Activated T-cell treated with anti-CD3 and anti-CD28 coated beads, Interleukin-2, amount 50 U/mL, for 4 hours (primary cell): ENCODE measurements around the gene CPSF3. TPM values are rescaled to one million over a fixed set of nuclear protein-coding genes. Genes with fewer than 3 reads are reported as not detected.
"Not testable (repeated sequence)": the region's sequence is repeated elsewhere in the genome, so short reads cannot be mapped to it uniquely, and the experiment has no call there.

ENCODE experiments used
- ATAC-seq, 2 donors: fragments of 200-7000 bp; cut with Tn5 transposase; one replicate each; pipeline ENCODE4 v1.10.0; 2021
- DNase-seq: peaks from one replicate; pipeline ENCODE4 v3.0.0-alpha.2; 2020
- H3K27me3 Mint-ChIP-seq: one replicate; pipeline ENCODE4 v1.8.0; 2021; ENCODE audit warnings: low read depth, mixed read lengths
- H3K36me3 Mint-ChIP-seq: one replicate; pipeline ENCODE4 v1.8.0; 2022; ENCODE audit warnings: mixed read lengths; ENCODE audit not compliant: insufficient read depth
- H3K4me1 Mint-ChIP-seq: one replicate; pipeline ENCODE4 v1.8.0; 2021; ENCODE audit warnings: low read depth, mixed read lengths
- H3K4me3 Mint-ChIP-seq: one replicate; pipeline ENCODE4 v1.8.0; 2021; ENCODE audit warnings: mild to moderate bottlenecking, moderate library complexity, mixed read lengths
- H3K9me3 Mint-ChIP-seq: one replicate; pipeline ENCODE4 v1.8.0; 2021; ENCODE audit warnings: mixed read lengths
- total RNA-seq, 3 donors: library from RNA; stranded (reverse); gene quantifications; one replicate each; pipeline ENCODE4 v1.2.1, GENCODE V29; 2021

The CPSF3 gene
- total RNA-seq, 3 donors from 2014 or later = 61.8 to 66.6 (median 63.5) TPM

GRCh38 chr2:9388950-9389911 is 34.2 kb upstream of the CPSF3 start:
- Mint-ChIP-seq H3K4me1 (no peaks in the 10 kb centered on the region), H3K4me3 (no peak overlapping the region), H3K36me3 (no peaks in the 10 kb centered on the region), H3K9me3 (no peaks in the 10 kb centered on the region), H3K27me3 (no peaks in the 10 kb centered on the region)
- ATAC-seq = no peak
- no peak for DNase-seq

GRCh38 chr2:9390151-9390850 is 33.2 kb upstream of the CPSF3 start:
- H3K9me3 Mint-ChIP-seq = no peaks in the 10 kb centered on the region
- H3K4me3 Mint-ChIP-seq = no peak overlapping the region

GRCh38 chr2:9390991-9391390 is 32.5 kb upstream of the CPSF3 start:
- H3K27me3 Mint-ChIP-seq = no peaks in the 10 kb centered on the region
- H3K36me3 Mint-ChIP-seq = no peaks in the 10 kb centered on the region
- H3K4me3 Mint-ChIP-seq = no peak overlapping the region
- ATAC-seq = no peak
- no peaks in the 10 kb centered on the region for H3K4me1 Mint-ChIP-seq
- H3K9me3 Mint-ChIP-seq = no peaks in the 10 kb centered on the region
- no peak for DNase-seq

More at GRCh38 chr2:9390151-9390850, 33.2 kb upstream of the CPSF3 start:
- H3K4me1 Mint-ChIP-seq = no peaks in the 10 kb centered on the region
- H3K36me3 Mint-ChIP-seq = no peaks in the 10 kb centered on the region
- ATAC-seq (no peak), DNase-seq (no peak)
- H3K27me3 Mint-ChIP-seq = no peaks in the 10 kb centered on the region

GRCh38 chr2:9391961-9392720 is 31.3 kb upstream of the CPSF3 start:
- DNase-seq = no peak
- no peak overlapping the region for H3K4me3 Mint-ChIP-seq
- H3K27me3 Mint-ChIP-seq = no peaks in the 10 kb centered on the region
- no peak for ATAC-seq
- no peaks in the 10 kb centered on the region for H3K9me3 Mint-ChIP-seq
- H3K4me1 Mint-ChIP-seq = no peaks in the 10 kb centered on the region
- H3K36me3 Mint-ChIP-seq = no peaks in the 10 kb centered on the region

- H3K9me3 Mint-ChIP-seq = no peaks in the 10 kb centered on the region
- H3K27me3 Mint-ChIP-seq = peaks cover 1% of the 10 kb centered on the region
- no peak overlapping the region for H3K4me3 Mint-ChIP-seq
- H3K4me1 Mint-ChIP-seq = no peaks in the 10 kb centered on the region
- ATAC-seq = no peak
- no peaks in the 10 kb centered on the region for H3K36me3 Mint-ChIP-seq
- no peak for DNase-seq
Observed at GRCh38 chr2:9392898-9393765, 30.3 kb upstream of the CPSF3 start.

GRCh38 chr2:9394816-9395215 is 28.6 kb upstream of the CPSF3 start:
- no peak for ATAC-seq
- no peaks in the 10 kb centered on the region for H3K4me1 Mint-ChIP-seq
- no peak for DNase-seq
- no peak overlapping the region for H3K4me3 Mint-ChIP-seq
- no peaks in the 10 kb centered on the region for H3K36me3 Mint-ChIP-seq
- no peaks in the 10 kb centered on the region for H3K9me3 Mint-ChIP-seq
- peaks cover 1% of the 10 kb centered on the region for H3K27me3 Mint-ChIP-seq

- H3K4me1 Mint-ChIP-seq = peaks cover 4% of the 10 kb centered on the region
- H3K36me3 Mint-ChIP-seq = no peaks in the 10 kb centered on the region
- ATAC-seq (no peak), DNase-seq (no peak)
- peaks cover 1% of the 10 kb centered on the region for H3K27me3 Mint-ChIP-seq
- H3K4me3 Mint-ChIP-seq = no peak overlapping the region
- no peaks in the 10 kb centered on the region for H3K9me3 Mint-ChIP-seq
Observed at GRCh38 chr2:9397201-9397600, 26.3 kb upstream of the CPSF3 start.

- ATAC-seq, H3K9me3 Mint-ChIP-seq, H3K27me3 Mint-ChIP-seq, DNase-seq, H3K4me3 Mint-ChIP-seq, H3K36me3 Mint-ChIP-seq, H3K4me1 Mint-ChIP-seq: not testable (repeated sequence)
Observed at GRCh38 chr2:9398251-9398650, 25.2 kb upstream of the CPSF3 start.

GRCh38 chr2:9398881-9399780 is 24.3 kb upstream of the CPSF3 start:
- no peaks in the 10 kb centered on the region for H3K9me3 Mint-ChIP-seq
- peaks cover 4% of the 10 kb centered on the region for H3K4me1 Mint-ChIP-seq
- ATAC-seq (no peak), DNase-seq (no peak)
- peaks cover 10% of the 10 kb centered on the region for H3K36me3 Mint-ChIP-seq
- H3K27me3 Mint-ChIP-seq = peaks cover 1% of the 10 kb centered on the region
- H3K4me3 Mint-ChIP-seq = no peak overlapping the region

GRCh38 chr2:9400268-9401058 is 23.0 kb upstream of the CPSF3 start:
- Mint-ChIP-seq H3K4me1 (peaks cover 4% of the 10 kb centered on the region), H3K27me3 (peaks cover 1% of the 10 kb centered on the region), H3K4me3 (no peak overlapping the region), H3K36me3 (peaks cover 12% of the 10 kb centered on the region), H3K9me3 (no peaks in the 10 kb centered on the region)
- ATAC-seq (no peak), DNase-seq (no peak)

GRCh38 chr2:9401059-9401547 is 22.4 kb upstream of the CPSF3 start:
- H3K27me3 Mint-ChIP-seq = peaks cover 1% of the 10 kb centered on the region
- no peak for ATAC-seq

GRCh38 chr2:9401646-9402371 is 21.6 kb upstream of the CPSF3 start:
- ATAC-seq (no peak), DNase-seq (no peak)
- Mint-ChIP-seq H3K36me3 (peaks cover 14% of the 10 kb centered on the region), H3K27me3 (peaks cover 1% of the 10 kb centered on the region), H3K9me3 (no peaks in the 10 kb centered on the region), H3K4me3 (no peak overlapping the region), H3K4me1 (peaks cover 4% of the 10 kb centered on the region)

More at GRCh38 chr2:9401059-9401547, 22.4 kb upstream of the CPSF3 start:
- no peak overlapping the region for H3K4me3 Mint-ChIP-seq
- no peaks in the 10 kb centered on the region for H3K9me3 Mint-ChIP-seq
- no peak for DNase-seq
- H3K36me3 Mint-ChIP-seq = peaks cover 12% of the 10 kb centered on the region
- H3K4me1 Mint-ChIP-seq = peaks cover 4% of the 10 kb centered on the region
